K562 (cell line): ENCODE data around the gene WDR76. TPM values are rescaled to one million over a fixed set of nuclear protein-coding genes. Genes with fewer than 3 reads are reported as not detected.
A peak's percentile ranks its signal among the peaks of the same experiment; 100 is the strongest.
"Not testable (repeated sequence)": the region's sequence is repeated elsewhere in the genome, so short reads cannot be mapped to it uniquely, and the experiment has no call there.

Experiments
- ATAC-seq: fragments of 200-7000 bp; cut with Tn5 transposase; 3 replicates; pipeline ENCODE4 v1.9.1; 2020; ENCODE audit warnings: moderate library complexity
- BruUV-seq: library from RNA; stranded (reverse); fragments of 400-500 nt; replicated peaks from 2 replicates; lab custom pipeline; 2021; lab: Mats Ljungman, UMichigan
- CTCF ChIA-PET: fragments of 300-600 bp; formaldehyde crosslinking; extraction: SDS; loops from one replicate; lab custom pipeline; 2021; ENCODE audit warnings: low intra/inter-chr PET ratio; lab: Yijun Ruan, JAX
- POLR2A ChIA-PET: fragments of 300-600, 350-650 bp; sonication (Branson Sonifier 250); formaldehyde crosslinking; extraction: SDS; loops from one replicate; lab custom pipeline; 2021; ENCODE audit warnings: antibody characterized with exemption, inconsistent platforms; lab: Yijun Ruan, JAX
- DNase-seq, 4 experiments: peaks; one replicate each; pipeline versions ENCODE4 v3.0.0 to v3.0.0-alpha.2; 2011 to 2018; ENCODE audit warnings: low spot score in 3 of 4, mixed read lengths in 3 of 4; ENCODE audit errors: extremely low read depth in 1 of 4
- FAIRE-seq: peaks from 2 replicates; lab custom pipeline; 2011; peaks lifted over from hg19 to GRCh38; lab: Jason Lieb, UNC
- H2AFZ ChIP-seq: 2 replicates; pipeline ENCODE4 v1.6.0; 2011; ENCODE audit warnings: low read depth, low read length, control low read depth, inconsistent platforms
- H3K27ac ChIP-seq: fragments of 200-600 bp; 3 replicates; pipeline ENCODE4 v1.8.0; 2011; ENCODE audit warnings: low read depth, mild to moderate bottlenecking, control low read depth, inconsistent platforms, low read length, moderate library complexity, mixed read lengths; ENCODE audit errors: extremely low read depth
- H3K27me3 ChIP-seq, 2 experiments: fragments of 300-600 bp in 1 of 2; 2 replicates in 1 of 2; 3 replicates in 1 of 2; pipeline versions ENCODE4 v1.6.0 to v1.8.0; 2011; ENCODE audit warnings: inconsistent platforms in 2 of 2, low read length in 2 of 2, mild to moderate bottlenecking in 1 of 2, mixed read lengths in 1 of 2, moderate library complexity in 1 of 2; ENCODE audit not compliant: control insufficient read depth in 2 of 2, insufficient read depth in 2 of 2
- H3K36me3 ChIP-seq: fragments of 300-600 bp; 3 replicates; pipeline ENCODE4 v1.8.0; 2011; ENCODE audit warnings: mild to moderate bottlenecking, low read length, inconsistent platforms; ENCODE audit not compliant: control insufficient read depth, insufficient read depth
- H3K4me1 ChIP-seq, 2 experiments: fragments of 200-600 bp in 1 of 2; replicated peaks in 1 of 2; 2 replicates in 1 of 2; 3 replicates in 1 of 2; pipeline versions ENCODE4 v1.5.1 to v1.8.0; 2011; ENCODE audit warnings: inconsistent platforms in 2 of 2, low read length in 2 of 2, mild to moderate bottlenecking in 1 of 2, mixed read lengths in 1 of 2, moderate library complexity in 1 of 2; ENCODE audit not compliant: control insufficient read depth in 2 of 2, insufficient read depth in 2 of 2
- H3K4me2 ChIP-seq: 2 replicates; pipeline ENCODE4 v1.6.1; 2011; ENCODE audit warnings: low read length, control low read depth, inconsistent platforms, mixed read lengths; ENCODE audit not compliant: insufficient read depth
- H3K4me3 ChIP-seq: fragments of 200-600 bp; sonication (generic), shearing (Covaris generic); 2 replicates; pipeline ENCODE4 v1.5.1; 2016; ENCODE audit warnings: control low read depth, inconsistent platforms
- H3K79me2 ChIP-seq: fragments of 200-600 bp; 3 replicates; pipeline ENCODE4 v1.8.0; 2011; ENCODE audit warnings: low read length, inconsistent platforms; ENCODE audit not compliant: control insufficient read depth, insufficient read depth
- H3K9ac ChIP-seq, 2 experiments: 2 replicates each; pipeline versions ENCODE4 v1.6.0 to v1.6.1; 2011; ENCODE audit warnings: low read depth in 2 of 2, low read length in 2 of 2, control low read depth in 1 of 2, inconsistent platforms in 1 of 2, mild to moderate bottlenecking in 1 of 2, mixed read lengths in 1 of 2; ENCODE audit not compliant: insufficient read depth in 1 of 2
- H3K9me1 ChIP-seq: one replicate; pipeline ENCODE4 v1.6.0; 2011; ENCODE audit warnings: inconsistent platforms, mild to moderate bottlenecking, low read length, moderate library complexity; ENCODE audit not compliant: control insufficient read depth, insufficient read depth
- H3K9me3 ChIP-seq: replicated peaks from 2 replicates; pipeline ENCODE4 v1.5.1; 2011; ENCODE audit warnings: low read depth, low read length, inconsistent platforms; ENCODE audit not compliant: control insufficient read depth, insufficient read depth
- H4K20me1 ChIP-seq: replicated peaks from 2 replicates; pipeline ENCODE4 v1.6.1; 2011; ENCODE audit warnings: low read length, inconsistent platforms, mixed read lengths; ENCODE audit not compliant: control insufficient read depth, insufficient read depth
- RBFOX2 ChIP-seq: fragments of 200-400 bp; formaldehyde crosslinking; IDR thresholded peaks from 2 replicates; pipeline ENCODE4 v1.6.1; 2017; ENCODE audit warnings: low read depth, mild to moderate bottlenecking, low read length, moderate library complexity
- WGBS: fragments of 100-300 bp; shearing (Covaris generic); methylation state at CpG from one replicate; pipeline ENCODE4 v1.1.6; 2016; ENCODE audit warnings: low coverage, mixed read lengths; ENCODE audit not compliant: insufficient coverage; ENCODE audit errors: missing lambda C conversion rate; 5-methylcytosine and 5-hydroxymethylcytosine counted together
- in situ Hi-C: fragments of 300-500 bp; cut with MboI; formaldehyde crosslinking; loops from 4 replicates; pipeline ENCODE4 v1.15.0; 2018; ENCODE audit warnings: inconsistent platforms, mixed read lengths
- intact Hi-C: fragments of 100-400 bp; cut with micrococcal nuclease; formaldehyde crosslinking; loops from 2 replicates; pipeline ENCODE4 v1.14.2; 2022
- polyA plus RNA-seq, 8 experiments: library from polyadenylated mRNA; depleted of rRNA in 4 of 8; stranded (reverse) in 5 of 8; unstranded in 3 of 8; fragments of >200 nt; fragmentation: Nextera tagmentation in 2 of 8; fragmentation: Illumina TruSeq in 1 of 8; extraction: Ambion mirVana in 2 of 8; extraction: Trizol in 1 of 8; gene quantifications; 2 replicates each; pipeline versions ENCODE4 v1.2.1 to v1.2.3, GENCODE V29; 2011 to 2014; ENCODE audit warnings: inconsistent platforms in 1 of 8, missing spikeins in 1 of 8
- total RNA-seq, 7 experiments: library from RNA; depleted of rRNA in 6 of 7; stranded (reverse); fragments of >200 nt in 6 of 7; fragmentation: Illumina TruSeq in 2 of 7; extraction: Trizol in 2 of 7; gene quantifications; 2 replicates each; pipeline versions ENCODE4 v1.2.1 to v1.2.3, GENCODE V29; 2011 to 2021; ENCODE audit warnings: low replicate concordance in 1 of 7

Gene WDR76
- total and polyA plus RNA-seq, 9 of the 15 experiments (the other 6 are each of a cell fraction or from before 2014, with no cell fraction given): 9.8 to 69.5 (median 44.4) TPM

DNA sequence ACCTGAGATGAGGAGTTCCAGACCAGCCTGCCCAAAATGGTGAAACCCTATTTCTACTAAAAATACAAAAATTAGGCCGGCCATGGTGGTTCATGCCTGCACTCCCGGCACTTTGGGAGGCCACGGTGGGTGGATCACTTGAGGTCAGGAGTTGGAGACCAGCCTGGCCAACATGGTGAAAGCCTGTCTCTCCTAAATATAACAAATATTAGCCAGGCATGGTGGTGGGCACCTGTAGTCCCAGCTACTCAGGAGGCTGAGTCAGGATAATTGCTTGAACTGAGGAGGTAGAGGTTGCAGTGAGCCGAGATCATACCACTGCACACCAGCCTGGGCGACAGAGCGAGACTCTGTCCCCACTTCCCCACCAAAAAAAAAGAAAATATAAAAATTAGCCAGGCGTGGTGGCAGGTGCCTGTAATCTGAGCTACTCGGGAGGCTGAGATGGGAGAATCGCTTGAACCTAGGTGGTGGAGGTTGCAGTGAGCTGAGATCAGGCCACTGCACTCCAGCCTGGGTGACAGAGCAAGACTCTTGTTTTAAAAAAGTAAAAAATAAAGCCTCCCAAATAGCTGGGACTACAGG lies 4.0 kb downstream of the WDR76 start:
- 0 out of 2 replicates have a peak, but pooled peaks have one; percentile 11 for TF ChIP-seq RBFOX2
- peaks cover 48% of the 10 kb centered on the region; the same call in 2 of the 3 replicates for H3K36me3 ChIP-seq
- peaks cover 64% of the 10 kb centered on the region for H3K79me2 ChIP-seq
- FAIRE-seq, in situ Hi-C loops, H3K27me3 ChIP-seq, H3K4me2 ChIP-seq, H4K20me1 ChIP-seq, H3K4me3 ChIP-seq, H3K9me1 ChIP-seq, intact Hi-C loops, ATAC-seq, H2AFZ ChIP-seq, H3K9me3 ChIP-seq, DNase-seq, H3K27ac ChIP-seq, BruUV-seq, CTCF ChIA-PET: not testable (repeated sequence)
- peak overlapping the region in 1 of 2 experiments; percentile 29; a peak in 1 of 4 replicates for H3K9ac ChIP-seq
- WGBS: 97% methylated on average over 7 of the region's 9 CpGs
- H3K4me1 ChIP-seq: peaks cover 7 to 11% of the 10 kb centered on the region in 2 experiments; a peak in 3 of 5 replicates
- POLR2A ChIA-PET: interaction anchor here (0.6 to 1.3 kb wide), 6 partner anchors 11 to 85 kb away, joined by 3 to 5 read pairs (median 3); no protein-coding TSS in a partner anchor

DNA sequence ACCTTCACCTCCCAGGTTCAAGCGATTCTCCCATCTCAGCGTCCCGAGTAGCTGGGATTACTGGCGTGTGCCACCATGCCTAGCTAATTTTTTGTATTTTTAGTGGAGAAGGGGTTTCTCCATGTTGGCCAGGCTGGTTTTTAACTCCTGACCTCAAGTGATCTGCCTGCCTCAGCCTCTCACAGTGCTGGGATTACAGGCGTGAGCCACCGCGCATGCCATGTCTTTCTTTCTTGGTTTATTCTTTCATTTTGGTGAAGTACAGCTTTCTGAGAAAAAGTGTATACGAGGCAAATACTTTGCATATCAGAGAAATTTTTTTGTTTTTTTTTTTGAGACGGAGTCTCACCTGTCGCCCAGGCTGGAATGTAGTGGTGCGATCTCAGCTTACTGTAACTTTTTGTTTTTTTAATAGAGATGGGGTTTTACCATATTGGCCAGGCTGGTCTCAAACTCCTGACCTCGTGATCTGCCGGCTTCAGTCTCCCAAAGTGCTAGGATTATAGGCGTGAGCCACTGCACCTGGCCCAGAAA lies 4.8 kb downstream of the WDR76 start:
- H3K9ac ChIP-seq, FAIRE-seq, H3K4me1 ChIP-seq, CTCF ChIA-PET, ATAC-seq, BruUV-seq, H3K4me2 ChIP-seq, intact Hi-C loops, H2AFZ ChIP-seq, H3K27me3 ChIP-seq, H3K4me3 ChIP-seq, DNase-seq, H3K9me1 ChIP-seq, in situ Hi-C loops, H3K9me3 ChIP-seq, H3K27ac ChIP-seq, H4K20me1 ChIP-seq: not testable (repeated sequence)
- peaks cover 56% of the 10 kb centered on the region; the same call in 2 of the 3 replicates for H3K36me3 ChIP-seq
- peaks cover 60% of the 10 kb centered on the region for H3K79me2 ChIP-seq
- WGBS: 79% methylated on average over 12 of the region's 14 CpGs
- POLR2A ChIA-PET: interaction anchor here (0.6 to 1.3 kb wide), 5 partner anchors 11 to 45 kb away, joined by 3 to 5 read pairs (median 3); no protein-coding TSS in a partner anchor

DNA sequence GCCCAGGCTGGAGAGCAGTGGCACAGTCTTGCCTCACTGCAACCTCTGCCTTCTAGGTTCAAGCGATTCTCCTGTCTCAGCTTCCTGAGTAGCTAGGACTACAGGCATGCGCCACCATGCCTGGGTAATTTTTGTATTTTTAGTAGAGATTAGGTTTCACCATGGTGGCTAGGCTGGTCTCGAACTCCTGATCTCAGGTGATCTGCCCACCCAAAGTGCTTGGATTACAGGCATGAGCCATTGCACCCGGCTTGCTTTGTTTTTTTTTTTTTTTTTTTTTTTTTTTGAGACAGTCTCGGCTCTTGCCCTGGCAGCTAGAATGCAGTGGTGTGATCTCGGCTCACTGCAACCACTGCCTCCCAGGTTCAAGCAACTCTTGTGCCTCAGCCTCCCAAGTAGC lies 5.7 kb downstream of the WDR76 start:
- BruUV-seq, H2AFZ ChIP-seq, intact Hi-C loops, in situ Hi-C loops, H4K20me1 ChIP-seq, H3K9me3 ChIP-seq, H3K9me1 ChIP-seq, DNase-seq, H3K27ac ChIP-seq, FAIRE-seq, CTCF ChIA-PET, H3K4me2 ChIP-seq, H3K4me3 ChIP-seq, H3K9ac ChIP-seq, ATAC-seq, H3K27me3 ChIP-seq, H3K4me1 ChIP-seq: not testable (repeated sequence)
- 98% methylated on average over 4 of the region's 6 CpGs for WGBS
- Histone ChIP-seq H3K79me2 (peaks cover 56% of the 10 kb centered on the region), H3K36me3 (peaks cover 65% of the 10 kb centered on the region; the same call in 2 of the 3 replicates)
- POLR2A ChIA-PET: interaction anchor here (1.2 kb wide), 1 partner anchor 8 kb away, joined by 5 read pairs; the partner anchor contains the start of gene MFAP1
